GM12872 (cell line): ENCODE results near the gene KCTD3.

Source experiments
- TF ChIP-seq, protein P1 (sequence below): IDR thresholded peaks from 3 replicates; pipeline ENCODE4 v1.5.1; 2011; ENCODE audit warnings: low read depth, mild to moderate bottlenecking, low read length, moderate library complexity; ENCODE audit not compliant: insufficient read depth

KCTD3 gene

DNA sequence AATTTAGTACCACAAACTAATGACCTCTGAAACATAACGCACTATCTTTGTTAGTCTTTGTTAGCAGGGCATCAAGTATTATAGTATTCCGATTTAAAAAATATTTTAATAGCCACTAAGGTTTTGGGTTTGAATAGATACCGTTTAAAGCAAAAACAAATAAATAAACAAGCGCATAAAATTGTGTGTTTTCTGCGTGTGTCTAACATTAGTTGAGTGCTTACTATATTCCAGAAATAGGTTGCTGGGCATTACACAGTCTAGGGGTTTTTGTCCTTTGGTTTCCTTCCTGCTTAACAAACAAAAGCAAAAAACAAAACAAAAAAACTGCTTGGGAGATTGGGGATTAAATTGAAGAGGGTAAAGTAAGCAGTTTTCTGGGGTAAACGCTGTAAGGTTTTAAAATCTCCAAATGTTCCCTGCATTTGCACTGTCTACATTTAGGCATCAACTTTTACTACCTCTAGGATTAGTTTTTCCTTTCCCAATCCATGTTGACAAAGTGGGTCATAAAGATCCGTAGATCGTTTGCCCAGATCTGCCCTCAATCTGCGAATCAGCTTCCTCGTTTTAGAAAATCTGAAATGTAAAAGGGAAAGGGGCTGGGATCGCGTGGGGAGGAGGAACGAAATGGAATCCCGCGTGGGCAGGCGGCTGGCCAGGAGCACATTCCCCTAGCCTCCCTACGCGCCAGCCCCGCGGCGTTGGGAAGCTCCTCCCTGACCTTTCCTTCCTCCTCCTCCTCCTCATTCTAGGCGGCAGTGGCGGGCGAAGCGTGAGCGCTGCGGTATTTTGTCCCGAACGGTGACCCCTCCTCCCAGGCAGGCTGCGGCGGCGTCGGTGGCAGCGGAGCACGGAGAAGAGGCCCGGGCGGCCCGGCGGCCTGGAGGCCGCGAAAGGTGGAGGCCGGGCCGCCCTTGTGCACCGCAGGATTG, at the start of gene KCTD3:
TSS of gene KCTD3 (plus strand) at position 749 of the 935 bp plus-strand sequence. CDS start 382 bp downstream, outside the sequence.
- TF ChIP-seq, protein P1, sequence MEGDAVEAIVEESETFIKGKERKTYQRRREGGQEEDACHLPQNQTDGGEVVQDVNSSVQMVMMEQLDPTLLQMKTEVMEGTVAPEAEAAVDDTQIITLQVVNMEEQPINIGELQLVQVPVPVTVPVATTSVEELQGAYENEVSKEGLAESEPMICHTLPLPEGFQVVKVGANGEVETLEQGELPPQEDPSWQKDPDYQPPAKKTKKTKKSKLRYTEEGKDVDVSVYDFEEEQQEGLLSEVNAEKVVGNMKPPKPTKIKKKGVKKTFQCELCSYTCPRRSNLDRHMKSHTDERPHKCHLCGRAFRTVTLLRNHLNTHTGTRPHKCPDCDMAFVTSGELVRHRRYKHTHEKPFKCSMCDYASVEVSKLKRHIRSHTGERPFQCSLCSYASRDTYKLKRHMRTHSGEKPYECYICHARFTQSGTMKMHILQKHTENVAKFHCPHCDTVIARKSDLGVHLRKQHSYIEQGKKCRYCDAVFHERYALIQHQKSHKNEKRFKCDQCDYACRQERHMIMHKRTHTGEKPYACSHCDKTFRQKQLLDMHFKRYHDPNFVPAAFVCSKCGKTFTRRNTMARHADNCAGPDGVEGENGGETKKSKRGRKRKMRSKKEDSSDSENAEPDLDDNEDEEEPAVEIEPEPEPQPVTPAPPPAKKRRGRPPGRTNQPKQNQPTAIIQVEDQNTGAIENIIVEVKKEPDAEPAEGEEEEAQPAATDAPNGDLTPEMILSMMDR, result no peak

DNA sequence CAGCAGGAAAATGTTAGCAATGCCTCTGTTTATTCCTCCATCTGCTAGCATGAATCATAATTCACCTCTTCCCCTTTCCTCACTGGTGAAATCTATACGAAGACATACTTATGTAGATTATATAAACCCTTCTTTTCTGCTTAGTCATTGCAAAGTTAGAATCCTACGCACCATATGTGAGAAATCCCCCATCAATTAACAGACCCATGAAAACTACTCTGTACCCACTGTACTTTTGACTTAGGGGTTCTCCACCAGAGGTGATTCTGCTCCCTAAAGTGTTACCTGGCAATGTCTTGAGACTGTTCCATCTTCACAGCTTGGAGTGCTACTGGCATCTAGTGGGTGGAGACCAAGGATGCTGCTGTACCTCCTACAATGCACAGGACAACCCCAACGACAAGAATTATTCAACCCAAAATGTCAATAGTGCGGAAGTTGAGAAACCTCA, 49.6 kb upstream of the KCTD3 start:
- TF ChIP-seq, protein P1, result 0 out of 3 replicates have a peak, but pooled peaks have one; percentile 8

DNA sequence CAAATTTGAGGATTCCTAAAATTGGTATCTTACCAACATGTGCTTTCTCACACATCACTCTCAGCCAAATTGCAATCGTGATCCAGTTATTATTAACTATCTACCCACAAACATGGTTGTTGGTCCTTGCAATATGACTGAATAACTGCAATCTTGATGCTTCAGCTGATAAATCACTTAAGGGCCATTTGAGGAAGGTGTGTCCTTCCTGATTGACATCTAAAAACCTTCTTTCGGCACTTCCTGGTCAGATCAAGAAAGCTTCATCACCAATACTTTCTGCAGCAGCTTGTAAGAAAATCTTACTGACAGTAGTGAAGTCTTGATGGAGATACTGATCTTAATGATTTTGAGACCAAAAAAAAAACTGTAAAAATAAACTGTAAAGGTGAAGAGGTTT, 48.5 kb upstream of the KCTD3 start:
- TF ChIP-seq, protein P1, result no peak

DNA sequence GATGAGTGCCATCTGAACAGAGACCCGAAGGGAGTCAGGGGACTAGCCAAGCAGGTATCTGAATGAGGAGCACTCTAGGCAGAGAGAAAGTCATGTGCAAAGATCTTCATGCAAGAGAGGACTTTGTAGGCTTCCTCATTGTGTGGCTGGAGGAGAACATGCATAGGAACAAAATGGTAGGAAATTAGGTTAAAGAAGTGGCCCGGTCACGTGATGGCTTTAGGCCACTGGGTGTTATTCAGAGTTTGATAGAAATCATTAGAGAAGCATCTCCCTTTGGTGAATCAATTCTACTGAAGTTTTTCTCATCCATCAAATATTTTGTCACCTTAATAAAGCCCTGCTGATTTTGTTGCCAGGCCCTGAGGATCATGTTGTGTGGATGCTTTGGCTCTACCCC, 45.8 kb upstream of the KCTD3 start:
- TF ChIP-seq, protein P1, result no peak

DNA sequence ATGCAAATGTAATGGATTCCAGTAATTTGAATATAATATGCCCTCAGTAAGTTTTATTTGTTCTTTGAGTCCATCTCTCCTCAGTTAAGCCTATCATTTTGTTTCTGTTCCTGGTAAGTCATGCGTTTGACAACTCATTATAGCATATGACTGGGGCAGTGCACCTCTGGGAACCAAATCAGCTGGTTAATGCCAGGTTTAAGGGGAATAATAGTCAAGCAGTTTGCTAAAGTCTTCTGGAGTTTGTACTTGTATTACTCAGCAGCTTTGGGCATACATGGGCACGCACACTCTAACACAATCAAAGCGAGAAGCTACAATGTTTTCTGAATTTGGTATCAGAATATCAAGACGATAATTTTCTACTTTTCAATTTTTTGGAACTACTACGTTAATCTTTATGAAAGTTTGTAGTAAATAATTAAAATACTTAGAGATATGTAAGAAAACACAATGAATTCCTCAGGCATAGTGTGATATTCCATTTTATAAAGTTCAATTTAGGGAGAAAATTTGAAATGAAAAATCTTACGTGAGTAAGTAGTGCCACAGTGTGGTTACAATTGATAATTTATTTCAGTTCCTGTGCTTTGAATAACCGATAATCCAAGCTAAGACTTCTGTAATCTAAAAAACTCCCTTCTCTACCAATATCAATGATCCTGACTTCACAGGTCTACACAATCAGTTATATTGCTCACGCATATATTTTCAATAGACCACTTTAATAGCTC, 43.8 kb upstream of the KCTD3 start:
- TF ChIP-seq, protein P1, result no peak

DNA sequence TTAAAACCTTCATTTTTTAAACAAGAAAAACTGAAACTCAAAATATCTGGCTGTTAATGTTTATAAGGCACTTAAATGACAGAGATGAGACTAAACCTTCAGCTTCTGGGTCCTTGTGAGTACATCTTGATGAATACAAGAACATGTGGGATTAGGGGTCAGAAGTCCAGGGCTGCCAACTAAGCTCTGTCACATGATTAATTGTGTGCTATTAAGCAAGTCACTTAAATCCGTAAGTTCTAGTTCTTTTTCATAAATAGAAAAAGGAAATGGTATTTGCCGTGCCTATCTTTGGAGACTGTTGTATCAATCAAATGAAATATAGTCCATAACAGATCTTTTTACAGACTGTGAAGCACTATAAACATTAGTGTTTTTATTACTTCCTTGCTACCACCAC, 43.2 kb upstream of the KCTD3 start:
- TF ChIP-seq, protein P1, result no peak

DNA sequence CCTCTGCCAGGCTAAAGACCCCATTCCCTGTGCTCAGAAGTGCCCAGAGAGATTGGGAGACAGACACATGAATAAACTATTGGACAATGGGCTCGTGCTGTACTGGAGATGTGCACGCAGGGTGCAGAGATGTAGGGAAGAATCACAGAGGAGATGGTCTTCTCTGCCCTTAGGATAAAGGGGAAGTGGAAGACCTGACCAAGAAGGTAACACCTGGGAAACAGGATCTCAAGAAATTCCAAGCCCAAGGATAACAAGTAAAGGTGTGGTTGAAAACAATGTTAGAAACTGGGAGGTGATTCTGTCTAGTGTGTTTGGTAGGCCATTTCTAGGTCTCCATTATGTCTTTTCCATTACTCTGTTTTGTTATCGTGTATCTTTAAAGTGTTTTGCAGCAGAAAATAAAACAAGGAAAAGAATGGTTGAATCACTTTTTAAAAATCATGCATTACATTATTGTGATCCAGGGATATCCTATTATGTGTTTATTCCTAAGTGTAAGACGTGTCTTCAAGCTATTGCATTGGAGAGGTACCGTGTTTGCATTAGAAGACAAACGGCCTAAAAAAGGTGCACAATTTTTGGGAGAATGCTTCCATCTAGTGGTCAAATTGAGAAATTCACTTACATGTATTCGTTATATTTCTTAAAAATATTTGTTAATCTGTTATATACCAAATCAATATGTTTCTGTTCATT, 40.8 kb upstream of the KCTD3 start:
- TF ChIP-seq, protein P1, result peak; percentile 43; the same call in 2 of the 3 replicates
